Frontal cortex (tissue), 4 donors: Measurements from ENCODE around the gene DPYD. TPM values are rescaled to one million over a fixed set of nuclear protein-coding genes. Genes with fewer than 3 reads are reported as not detected.

Experiments
- DNase-seq, 2 donors: peaks; one replicate each; pipeline ENCODE4 v3.0.0; 2012; ENCODE audit warnings: low spot score in 2 of 2
- FAIRE-seq: peaks from 2 replicates; lab custom pipeline; 2012; peaks lifted over from hg19 to GRCh38; lab: Jason Lieb, UNC
- total RNA-seq: library from RNA; depleted of rRNA; stranded (reverse); fragments of >200 nt; gene quantifications from one replicate; pipeline ENCODE4 v1.2.3, GENCODE V29; 2014
- donor health status: control.
- donor health status: control.
- donor health status: control.

The DPYD gene
- total RNA-seq, 1 donor from 2014 or later, result 51.4 TPM

DNA sequence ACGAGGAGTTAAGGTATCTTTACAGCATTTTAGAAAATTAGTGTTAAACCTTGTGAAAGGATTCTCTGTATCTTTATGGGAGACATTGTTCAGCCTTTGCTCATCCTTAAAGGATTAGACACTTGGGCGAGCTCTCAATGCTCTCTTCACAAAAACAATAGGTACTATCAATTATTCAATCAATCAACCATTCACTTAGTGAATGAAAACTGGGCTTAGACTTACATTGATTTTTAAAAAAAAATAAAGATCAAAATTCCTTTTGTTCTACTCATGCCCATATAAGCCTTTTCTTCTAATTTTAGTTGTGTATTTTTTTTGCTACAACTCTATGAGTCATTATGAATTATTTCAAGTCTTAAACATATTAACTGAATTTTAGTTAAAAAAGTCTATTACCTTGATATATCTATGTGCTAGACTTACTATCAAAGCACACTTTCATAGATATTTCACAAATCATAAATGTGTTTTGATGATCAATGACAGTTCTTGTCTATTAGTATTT, 181.2 kb downstream of the DPYD start:
- DNase-seq (no peak), FAIRE-seq (no peak)

DNA sequence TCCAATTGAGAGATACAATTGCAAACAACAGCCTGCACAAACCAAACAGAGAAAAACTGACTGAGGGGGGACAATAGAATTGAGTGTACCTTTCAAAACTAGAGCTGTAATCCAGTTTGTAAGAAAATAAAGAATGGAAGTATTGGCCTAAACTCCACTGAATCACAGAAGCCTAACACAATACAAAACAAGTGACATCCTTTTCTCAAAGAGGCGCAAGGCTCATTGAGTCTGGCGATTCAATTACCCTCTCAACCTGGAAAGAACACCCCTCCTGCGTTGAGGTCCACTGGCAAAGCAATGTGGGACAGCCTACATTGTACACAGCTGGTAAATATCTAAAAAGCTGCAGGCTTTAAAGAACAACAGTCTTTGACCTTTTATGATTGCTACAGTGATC, 182.6 kb downstream of the DPYD start:
- FAIRE-seq (no peak), DNase-seq (no peak)

DNA sequence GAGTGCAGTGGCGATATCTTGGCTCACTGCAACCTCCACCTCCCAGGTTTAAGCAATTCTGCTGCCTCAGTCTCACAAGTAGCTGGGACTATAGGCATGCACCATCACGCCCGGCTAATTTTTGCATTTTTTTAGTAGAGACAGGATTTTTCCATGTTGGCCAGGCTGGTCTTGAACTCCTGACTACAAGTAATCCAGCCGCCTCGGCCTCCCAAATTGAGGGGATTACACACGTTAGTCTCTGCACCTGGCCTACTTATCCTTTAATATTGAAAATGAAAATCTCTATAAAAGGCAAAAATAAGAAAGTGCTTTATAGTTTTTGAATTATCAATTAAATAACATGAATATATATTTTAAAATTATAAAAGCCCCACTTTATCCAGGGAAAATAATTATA, 190.6 kb downstream of the DPYD start:
- no peak for DNase-seq
- no peak for FAIRE-seq

DNA sequence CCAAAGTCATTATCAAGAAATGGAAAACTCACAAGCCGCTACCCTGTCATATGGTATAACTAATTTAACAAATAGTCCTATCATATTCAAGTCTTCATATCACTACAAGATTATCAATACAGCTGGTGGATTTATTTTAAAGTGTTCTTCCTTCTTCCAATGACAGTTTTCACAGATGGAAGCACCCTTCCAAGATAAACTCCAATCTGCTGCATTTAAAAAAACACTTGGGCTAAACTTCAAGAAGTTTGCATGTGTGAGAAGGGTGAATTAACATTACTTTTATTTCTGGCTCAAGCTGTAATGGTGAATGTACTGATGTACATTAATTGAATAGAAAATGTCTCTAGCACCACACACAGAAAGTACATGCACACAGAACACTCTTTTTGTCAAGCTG, 192.4 kb downstream of the DPYD start:
- no peak for DNase-seq
- no peak for FAIRE-seq

DNA sequence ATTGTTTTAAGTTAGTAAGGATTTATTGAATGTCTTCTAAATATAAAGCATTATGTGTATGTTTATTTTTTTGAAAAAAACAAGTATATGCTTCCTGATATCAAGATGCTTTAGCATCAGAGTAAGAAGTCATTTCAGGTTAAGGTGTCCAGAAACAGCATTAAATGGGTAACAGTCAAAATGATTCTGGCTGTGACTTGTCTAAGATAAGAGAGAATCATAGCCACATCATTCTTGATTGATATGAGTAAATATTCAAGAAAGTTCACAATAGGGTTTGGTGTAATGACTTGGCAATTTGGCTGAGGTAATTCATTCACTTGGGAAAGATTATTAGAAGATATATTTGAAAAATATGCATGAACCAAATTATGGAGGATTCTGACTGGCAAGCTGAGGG, 193.8 kb downstream of the DPYD start:
- FAIRE-seq (no peak), DNase-seq (no peak)

DNA sequence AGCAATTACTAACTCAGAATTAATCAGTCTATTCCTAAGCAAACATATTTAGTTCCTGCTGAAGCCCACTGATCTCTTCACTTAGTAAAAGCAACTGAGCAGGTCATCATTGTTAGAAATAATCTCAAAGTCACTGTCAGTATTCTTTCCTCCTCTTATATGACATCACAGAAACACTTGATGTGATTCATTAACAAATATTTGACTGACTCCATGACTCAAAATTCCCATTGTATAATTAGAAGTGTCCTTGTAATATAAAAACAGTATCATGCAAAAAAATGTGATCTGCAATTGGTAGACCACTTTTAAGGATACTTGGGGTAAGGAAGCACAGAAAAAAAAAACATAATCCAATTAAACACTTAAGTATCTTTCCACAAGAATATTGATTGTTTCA, 194.4 kb downstream of the DPYD start:
- DNase-seq, result no peak
- no peak for FAIRE-seq

DNA sequence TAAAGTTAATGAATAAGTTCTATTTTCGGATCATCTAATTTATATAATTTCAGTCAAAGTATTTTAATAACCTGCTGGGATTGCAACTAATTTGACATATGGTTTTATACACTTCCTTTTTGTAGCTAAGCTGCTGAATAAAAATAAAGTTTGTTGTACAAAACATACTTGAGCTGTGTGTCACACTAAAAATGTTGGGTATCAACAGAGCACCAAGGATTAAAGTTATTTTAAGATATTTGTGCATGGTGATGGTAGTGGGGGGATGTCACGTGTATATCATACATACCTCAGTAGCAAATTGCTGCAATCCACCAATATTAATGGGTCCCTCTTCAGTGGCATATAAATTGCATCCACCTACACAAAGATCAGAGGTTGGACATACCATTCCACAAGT, 199.6 kb downstream of the DPYD start:
- DNase-seq (no peak), FAIRE-seq (no peak)

DNA sequence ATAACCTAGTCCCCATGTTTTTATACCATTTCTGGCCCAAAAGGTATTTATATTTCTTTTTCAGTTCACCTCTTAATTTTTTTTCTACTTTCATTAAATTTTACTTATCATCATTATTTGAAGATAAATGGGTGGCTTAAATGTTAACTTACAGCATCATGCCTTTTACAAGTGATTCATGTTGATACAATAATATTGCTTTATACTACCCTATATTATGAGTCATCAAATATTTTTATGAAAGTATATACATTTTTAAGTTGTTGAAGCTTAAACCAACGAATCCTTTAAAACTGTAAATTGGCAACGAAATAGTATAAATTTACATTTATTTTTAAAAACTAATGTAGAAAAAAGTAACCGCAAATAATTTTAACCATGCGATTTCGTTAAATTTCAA, 207.9 kb downstream of the DPYD start:
- DNase-seq (no peak), FAIRE-seq (no peak)

DNA sequence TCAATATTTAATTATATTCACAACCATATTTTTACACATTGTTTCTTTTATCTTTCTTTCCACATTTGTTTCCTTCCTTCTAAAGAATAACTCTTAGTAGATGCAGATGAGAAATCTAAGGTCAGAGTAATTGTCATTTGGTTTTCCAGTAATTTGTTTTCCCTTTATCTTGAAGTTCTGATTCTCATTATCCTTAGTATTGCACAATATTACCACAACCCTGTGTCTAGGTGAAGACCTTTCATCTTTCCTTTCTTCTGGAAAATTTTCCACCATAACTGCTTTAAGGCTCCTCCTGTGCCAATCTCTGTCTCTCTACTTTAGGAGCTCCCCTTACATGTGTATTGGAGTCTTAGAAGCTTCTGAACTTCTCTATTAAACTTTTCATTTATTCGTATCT, 209.0 kb downstream of the DPYD start:
- FAIRE-seq, result no peak
- DNase-seq, result no peak

DNA sequence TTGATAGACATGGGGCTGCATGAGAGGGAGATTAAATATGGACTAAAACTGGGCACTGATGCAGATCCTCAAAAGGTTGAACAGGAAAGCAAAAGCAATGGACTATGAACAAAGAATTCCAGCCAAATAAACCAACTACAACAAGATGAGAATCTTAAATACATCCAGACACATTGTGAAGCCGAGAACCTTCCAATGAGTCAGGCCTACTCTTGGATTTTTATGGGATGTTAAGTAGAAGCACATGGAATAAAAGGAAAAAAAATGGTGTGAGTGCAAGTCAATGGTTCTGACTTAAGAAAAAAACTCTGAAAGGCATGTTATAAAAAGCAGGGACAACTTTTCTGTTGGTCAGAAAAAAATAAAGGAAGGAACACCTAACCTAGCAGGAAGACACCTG, 227.2 kb downstream of the DPYD start:
- FAIRE-seq (no peak), DNase-seq (no peak)

DNA sequence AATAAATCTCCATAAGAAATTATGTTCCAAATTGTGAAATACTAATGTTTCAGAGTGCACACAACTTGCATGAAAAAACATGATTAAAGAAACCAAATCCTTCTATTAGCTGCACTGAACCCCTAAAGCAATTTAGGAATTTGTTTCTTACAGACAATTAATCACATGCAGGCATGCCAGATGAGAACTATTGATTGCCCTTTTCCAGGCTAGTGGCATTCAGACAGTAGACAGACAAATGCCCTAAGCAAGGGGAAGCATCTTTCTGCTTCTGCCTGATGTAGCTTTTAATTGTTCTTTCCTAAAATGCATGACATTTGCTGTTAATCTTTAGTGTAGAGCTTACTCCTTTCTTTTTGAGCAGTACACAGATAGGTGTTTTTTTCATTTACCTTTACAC, 229.5 kb downstream of the DPYD start:
- DNase-seq (no peak), FAIRE-seq (no peak)

DNA sequence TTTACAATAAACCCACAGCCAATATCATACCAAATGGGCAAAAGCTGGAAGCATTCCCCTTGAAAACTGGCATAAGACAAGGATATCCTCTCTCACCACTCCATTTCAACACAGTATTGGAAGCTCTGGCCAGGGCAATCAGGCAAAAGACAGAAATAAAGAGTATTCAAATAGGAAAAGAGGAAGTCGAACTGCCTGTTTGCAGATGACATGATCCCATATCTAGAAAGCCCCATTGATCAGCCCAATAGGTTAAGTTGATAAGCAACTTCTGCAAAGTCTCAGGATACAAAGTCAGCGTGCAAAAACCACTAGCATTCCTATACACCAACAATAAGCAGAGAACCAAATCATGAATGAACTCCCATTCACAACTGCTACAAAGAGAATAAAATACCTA, 235.5 kb downstream of the DPYD start:
- no peak for FAIRE-seq
- DNase-seq, result no peak

DNA sequence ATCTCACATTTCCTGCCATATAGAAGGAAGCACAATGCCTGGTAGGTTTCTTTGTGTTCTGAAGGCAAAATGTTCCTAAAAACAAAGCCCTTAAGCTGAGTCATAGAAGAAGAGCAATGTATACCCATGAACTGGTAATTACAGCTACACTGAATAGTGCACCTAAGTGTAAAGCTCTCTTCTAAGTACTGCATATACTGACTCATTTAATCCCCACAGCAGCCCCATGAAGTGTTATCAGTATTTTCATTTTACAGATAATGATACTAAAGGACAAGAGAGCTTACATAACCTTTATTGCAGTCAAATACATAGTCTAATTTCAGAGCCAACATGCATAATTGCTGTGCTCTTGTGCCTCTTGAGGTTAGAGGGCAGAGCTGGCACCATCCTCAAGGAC, 239.9 kb downstream of the DPYD start:
- DNase-seq (no peak), FAIRE-seq (no peak)

DNA sequence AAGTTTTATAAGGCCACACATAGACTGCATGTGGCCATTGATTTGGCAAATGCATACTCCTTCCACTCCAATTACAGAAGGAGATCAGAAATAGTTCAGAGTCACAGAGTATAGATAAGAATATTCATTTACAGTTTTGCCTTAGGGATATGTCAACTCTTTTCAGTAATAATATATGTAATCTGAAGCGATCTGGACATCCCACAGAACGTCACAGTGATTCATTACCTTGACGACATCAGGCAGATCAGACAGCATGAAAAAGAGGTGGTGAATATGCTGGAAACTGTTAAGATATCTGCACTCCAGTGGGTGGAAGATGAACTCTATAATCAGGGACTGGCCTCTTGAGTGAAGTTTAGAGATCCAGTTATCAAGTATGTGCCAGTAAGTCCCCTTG, 240.4 kb downstream of the DPYD start:
- DNase-seq (no peak), FAIRE-seq (no peak)

DNA sequence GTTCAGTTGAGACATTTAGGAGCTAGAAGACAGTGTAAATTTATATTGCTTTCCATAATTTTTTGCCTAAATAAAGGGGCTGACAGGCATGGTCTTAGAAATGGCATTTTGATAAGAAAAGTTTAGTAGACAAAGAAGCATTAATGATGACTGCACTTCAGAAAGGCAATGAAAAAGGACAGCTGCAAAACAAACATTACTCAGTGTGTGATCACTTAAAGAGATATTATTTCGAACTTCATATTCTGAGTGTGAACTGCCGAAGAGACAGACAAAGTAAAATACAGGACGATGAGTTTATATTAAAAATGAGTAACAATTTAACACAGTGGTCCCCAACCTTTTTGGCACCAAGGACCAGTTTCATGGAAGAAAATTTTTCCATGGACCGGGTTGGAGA, 243.1 kb downstream of the DPYD start:
- no peak for FAIRE-seq
- no peak for DNase-seq

DNA sequence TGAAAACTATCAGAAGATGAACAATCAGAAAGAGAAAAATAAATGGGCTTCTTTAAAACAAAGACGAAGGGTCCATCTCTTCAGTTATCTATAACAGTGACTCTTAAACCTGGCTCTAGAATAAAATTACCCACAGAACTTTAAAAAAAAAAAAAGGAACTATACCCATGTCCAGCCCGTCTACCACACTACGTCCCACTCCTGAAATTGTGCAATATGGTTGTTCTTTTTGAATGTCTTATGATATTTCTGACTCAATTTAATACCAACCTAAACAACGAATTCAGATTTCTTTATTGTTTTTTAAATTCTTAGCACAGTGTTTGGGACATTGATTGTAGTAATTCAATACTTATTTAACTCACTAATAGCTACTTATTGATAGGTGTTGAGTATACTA, 246.3 kb downstream of the DPYD start:
- no peak for FAIRE-seq
- DNase-seq, result no peak

DNA sequence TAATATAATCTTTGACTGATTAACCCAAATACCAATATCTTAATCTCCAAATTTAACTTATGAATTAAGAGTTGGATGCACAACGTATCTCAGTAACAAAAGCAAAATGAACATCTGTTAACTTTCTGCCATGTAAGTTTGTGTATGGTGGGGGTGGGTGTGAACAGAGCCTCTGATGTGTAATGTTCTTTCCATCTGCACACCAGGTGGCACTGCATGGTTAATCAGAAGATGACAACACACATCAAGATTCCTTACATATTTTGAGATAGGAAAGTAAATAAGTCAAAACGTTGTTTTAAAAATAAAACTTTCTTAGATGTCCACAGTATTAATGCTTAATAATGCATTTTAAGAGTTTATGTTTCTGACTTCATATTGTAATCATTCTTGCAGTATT, 251.9 kb downstream of the DPYD start:
- DNase-seq (no peak), FAIRE-seq (no peak)

DNA sequence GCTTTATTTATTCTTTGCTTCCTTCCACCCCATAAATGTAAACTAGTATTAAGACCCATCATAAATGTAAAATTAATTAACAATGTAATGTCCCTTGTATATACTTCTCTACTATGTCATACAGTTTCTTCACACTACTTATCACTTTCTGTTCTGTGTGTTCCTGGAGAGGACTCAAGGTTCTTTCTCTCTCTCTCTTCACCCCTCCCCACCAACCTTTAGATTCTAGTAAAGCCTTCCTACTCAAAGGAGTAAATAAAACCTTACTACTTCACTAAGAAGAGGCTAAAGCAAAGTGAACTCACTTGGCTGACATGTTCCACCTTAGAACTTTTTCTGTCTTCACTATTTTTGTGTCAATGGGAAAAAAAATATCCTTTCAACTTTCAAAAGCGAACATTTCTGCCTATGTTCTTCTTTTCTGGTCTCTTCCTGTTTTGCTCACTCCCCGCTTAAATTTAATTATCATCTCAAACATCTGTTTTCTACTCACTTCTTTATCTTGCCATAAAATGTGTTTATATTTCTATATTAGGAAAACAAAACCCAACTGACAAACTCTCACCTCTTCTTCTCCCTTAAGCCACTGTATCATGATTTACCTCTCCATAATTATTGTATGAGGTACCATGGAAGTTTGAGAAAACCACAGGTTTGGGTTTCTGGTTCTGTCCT, 260.3 kb downstream of the DPYD start:
- no peak for FAIRE-seq

DNA sequence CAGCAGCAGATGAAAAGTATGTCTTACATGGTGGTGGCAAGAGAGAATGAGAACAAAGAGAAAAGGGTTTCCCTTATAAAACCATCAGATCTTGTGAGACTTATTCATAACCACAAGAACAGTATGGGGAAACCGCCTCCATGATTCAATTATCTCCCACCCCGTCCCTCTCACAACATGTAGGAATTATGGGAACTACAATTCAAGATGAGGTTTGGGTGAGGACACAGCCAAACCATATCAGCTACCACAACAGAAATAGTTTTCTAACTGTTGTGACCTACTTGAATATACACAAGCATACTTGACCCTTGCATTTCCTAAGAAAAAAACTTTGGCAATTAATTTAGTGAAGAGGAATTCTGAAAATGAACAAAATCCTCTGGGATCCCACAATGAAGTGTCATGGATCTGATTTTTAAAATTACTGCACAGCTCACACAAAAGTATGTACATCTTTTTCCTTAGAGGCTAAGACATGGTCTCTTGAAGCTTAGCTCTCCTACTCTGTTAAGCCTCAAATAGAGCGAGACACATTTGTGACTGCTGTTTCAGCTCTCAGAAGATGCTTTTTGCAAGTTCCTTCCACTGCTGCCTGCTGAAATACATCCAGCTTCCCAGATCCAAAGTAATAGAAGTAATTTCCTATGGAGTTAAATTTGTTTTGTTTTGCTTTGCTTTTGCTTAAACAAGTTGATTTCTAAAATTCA, 265.8 kb downstream of the DPYD start:
- no peak for DNase-seq
- no peak for FAIRE-seq

More for the DNA sequence above, 260.3 kb downstream of the DPYD start:
- DNase-seq, result no peak

DNA sequence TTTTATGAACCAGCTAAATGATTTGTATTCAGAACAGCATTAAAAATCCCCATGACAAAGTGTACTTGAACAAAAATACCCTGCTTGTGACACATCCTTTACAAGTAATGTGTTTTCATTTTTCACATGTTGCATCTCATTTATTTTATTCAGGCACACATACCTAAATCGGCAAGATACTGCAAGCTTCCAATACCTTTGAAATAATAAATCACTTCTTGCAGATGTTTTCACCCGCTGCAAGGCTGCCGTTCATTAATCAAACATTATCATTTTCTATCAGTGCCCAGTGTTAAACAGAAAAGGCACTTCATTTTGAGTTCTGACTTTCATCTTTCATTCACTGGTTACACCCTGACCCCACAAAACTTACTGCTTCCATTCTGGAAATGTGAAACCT, 269.6 kb downstream of the DPYD start:
- no peak for FAIRE-seq
- DNase-seq, result no peak

DNA sequence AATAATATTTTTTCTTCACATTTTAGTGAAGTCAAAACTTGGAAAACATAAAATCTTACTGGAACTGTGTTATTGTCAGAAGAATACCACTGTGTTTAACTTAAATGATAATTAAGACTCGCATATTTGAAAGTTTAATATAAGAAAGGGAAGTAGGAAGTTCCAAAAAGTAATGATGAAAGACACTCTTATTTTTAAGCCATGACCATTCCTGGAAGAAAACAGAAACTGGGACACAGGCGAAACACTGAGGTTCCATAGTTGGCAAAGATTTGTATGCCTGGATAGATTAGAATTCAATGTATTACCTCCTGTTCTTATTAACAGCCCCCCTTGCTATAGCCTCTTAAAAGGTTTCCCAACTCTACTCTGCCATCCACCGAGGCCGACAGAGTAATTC, 271.2 kb downstream of the DPYD start:
- DNase-seq, result no peak
- no peak for FAIRE-seq

DNA sequence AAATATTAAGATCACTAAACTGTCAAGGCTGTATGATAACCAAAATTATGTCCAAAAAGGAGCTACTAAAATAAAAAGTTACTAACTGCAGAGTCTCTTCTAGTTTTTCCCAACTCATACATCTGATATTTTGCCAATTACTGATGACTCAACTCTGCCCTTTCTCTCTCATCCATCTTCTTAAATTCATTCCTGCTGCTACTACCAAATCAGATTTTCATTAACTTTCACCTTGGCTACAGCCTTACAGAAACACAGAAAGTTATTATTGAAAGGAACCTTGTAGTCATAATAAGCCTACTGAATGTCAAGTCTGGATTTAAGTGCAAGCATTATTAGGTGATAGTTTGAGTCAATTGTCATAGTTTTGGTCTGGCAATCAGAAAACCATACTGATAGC, 273.1 kb downstream of the DPYD start:
- FAIRE-seq (no peak), DNase-seq (no peak)
